ENCODE data around the gene SYNGR4.
A peak's percentile ranks its signal among the peaks of the same experiment; 100 is the strongest.
"Not testable (repeated sequence)": the region's sequence is repeated elsewhere in the genome, so short reads cannot be mapped to it uniquely, and the experiment has no call there.

SYNGR4 gene

GRCh38 chr19:48363810-48364597 is at the start of gene SYNGR4, which contains the start of gene TMEM143:
SYNGR4 (plus strand) TSS chr19:48364367; CDS start chr19:48365843, 1,476 bp downstream.
TMEM143 (minus strand) TSS chr19:48363940; CDS start chr19:48363920, 20 bp downstream.
- DNase-seq = peak; percentile 95 to 100 (median 99)

- no peak for DNase-seq
Measured at GRCh38 chr19:48315712-48316111, 48.5 kb upstream of the SYNGR4 start.

GRCh38 chr19:48317708-48317960 is 46.5 kb upstream of the SYNGR4 start:
- DNase-seq = not testable (repeated sequence)

GRCh38 chr19:48318286-48318987 is 45.7 kb upstream of the SYNGR4 start:
- no peak for DNase-seq

GRCh38 chr19:48319647-48320541 is 44.3 kb upstream of the SYNGR4 start:
- peak in 49 of 56 donors; percentile 9 to 86 (median 51) for DNase-seq

GRCh38 chr19:48321372-48321621 is 42.9 kb upstream of the SYNGR4 start:
- peak in 55 of 56 donors; percentile 22 to 90 (median 71) for DNase-seq

GRCh38 chr19:48321622-48322591 is 42.3 kb upstream of the SYNGR4 start:
- DNase-seq = peak; percentile 59 to 99 (median 95)

- DNase-seq = peak in 19 of 56 donors; percentile 4 to 55 (median 16)
Measured at GRCh38 chr19:48325265-48325910, 38.8 kb upstream of the SYNGR4 start, which contains the start of gene EMP3. EMP3 (plus strand) TSS chr19:48325552; CDS start chr19:48326845, 1,293 bp downstream.

GRCh38 chr19:48329167-48329891 is 34.8 kb upstream of the SYNGR4 start:
- peak in 11 of 56 donors; percentile 1 to 32 (median 12) for DNase-seq

GRCh38 chr19:48330012-48330681 is 34.0 kb upstream of the SYNGR4 start:
- peak; percentile 51 to 94 (median 82) for DNase-seq

GRCh38 chr19:48332351-48332661 is 31.9 kb upstream of the SYNGR4 start:
- DNase-seq = no peak

- peak; percentile 41 to 98 (median 80) for DNase-seq
Measured at GRCh38 chr19:48332662-48333466, 31.3 kb upstream of the SYNGR4 start.

- DNase-seq = peak in 51 of 56 donors; percentile 18 to 83 (median 57)
Measured at GRCh38 chr19:48333467-48334384, 30.4 kb upstream of the SYNGR4 start.

- DNase-seq = no peak
Measured at GRCh38 chr19:48338253-48338755, 25.9 kb upstream of the SYNGR4 start.

- DNase-seq = no peak
Measured at GRCh38 chr19:48338802-48339503, 25.2 kb upstream of the SYNGR4 start.

GRCh38 chr19:48340995-48341394 is 23.2 kb upstream of the SYNGR4 start:
- DNase-seq = peak in 10 of 56 donors; percentile 4 to 34 (median 14)

Data from nucleus accumbens (tissue), 56 donors.